HG02610 (cell line): ENCODE measurements around the gene MAL.

Experiments used
- ATAC-seq: cut with Tn5 transposase; IDR thresholded peaks from one replicate; pipeline ENCODE4 v1.9.1; 2021; ENCODE audit warnings: mild to moderate bottlenecking, moderate library complexity; ENCODE audit not compliant: unreplicated experiment

Gene MAL

DNA sequence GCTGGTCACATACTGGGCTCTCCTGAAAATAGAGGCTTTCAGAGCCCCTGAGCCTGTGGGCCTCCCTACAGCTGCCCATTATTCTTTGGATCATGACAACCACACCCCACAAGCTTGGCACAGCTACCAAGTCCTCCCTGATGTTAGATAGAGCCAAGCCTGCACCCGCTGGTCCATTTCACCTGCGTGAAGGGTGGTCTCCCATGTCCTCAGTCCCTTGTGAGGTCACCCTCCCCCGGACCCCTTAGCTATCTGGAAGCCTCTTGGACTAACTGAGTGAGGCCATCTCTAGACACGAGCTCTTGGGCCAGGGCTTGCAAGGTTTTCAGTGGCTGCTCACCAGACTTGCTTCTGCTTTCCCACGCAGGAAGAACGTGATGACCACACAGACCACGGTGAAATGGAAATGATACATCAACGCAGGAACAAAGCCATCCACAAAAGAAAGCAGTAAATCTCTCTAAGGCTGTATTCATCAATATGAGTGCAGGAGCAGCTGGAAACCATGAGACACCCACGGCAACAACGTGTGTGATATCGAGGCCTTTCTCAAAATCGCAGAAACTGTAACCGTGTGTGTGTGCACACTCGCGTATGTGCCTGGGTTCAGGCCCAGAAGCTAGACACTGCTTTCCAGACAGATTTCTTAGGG, 10.1 kb upstream of the MAL start:
- no peak for ATAC-seq

DNA sequence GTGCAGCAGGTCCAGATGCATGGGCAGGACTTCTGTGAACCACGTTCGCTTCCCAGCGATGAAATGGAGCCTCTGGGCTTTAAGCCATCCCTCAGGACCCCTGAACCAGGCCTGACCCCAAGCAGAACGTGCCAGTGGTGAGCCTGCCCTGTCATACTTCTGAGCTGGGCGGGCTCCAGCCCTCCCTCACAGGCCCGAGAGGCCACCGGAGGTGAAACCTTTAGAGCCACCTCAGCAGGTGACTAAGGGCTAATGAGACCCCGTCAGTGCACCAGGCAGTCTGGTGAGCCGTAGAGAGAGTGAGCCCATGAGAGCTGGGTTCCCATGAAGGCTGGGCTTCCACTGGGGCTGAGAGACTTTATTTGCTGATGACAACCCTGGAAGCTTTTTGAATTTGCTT, 8.9 kb upstream of the MAL start:
- no peak for ATAC-seq

DNA sequence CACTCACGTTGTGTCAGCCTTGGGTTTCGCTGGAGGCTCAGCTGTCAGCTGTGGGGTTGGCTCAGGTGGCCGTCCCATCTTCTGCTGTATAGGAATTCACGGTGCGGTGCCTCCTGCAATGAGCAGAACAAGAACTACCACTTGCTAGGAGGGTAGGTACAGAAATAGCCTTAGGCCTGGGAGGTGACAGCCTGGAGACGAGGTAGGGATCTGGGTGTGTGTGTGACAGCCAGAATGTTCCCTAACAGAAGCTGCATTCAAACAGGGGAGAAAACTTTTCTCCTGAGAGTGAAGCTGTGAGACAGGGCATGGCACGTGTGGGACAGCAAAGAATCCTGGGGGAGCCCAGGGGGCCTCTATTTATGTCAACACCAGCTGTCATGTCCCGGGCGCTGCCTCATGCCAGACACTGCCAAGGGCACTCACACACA, 8.4 kb upstream of the MAL start:
- no peak for ATAC-seq

DNA sequence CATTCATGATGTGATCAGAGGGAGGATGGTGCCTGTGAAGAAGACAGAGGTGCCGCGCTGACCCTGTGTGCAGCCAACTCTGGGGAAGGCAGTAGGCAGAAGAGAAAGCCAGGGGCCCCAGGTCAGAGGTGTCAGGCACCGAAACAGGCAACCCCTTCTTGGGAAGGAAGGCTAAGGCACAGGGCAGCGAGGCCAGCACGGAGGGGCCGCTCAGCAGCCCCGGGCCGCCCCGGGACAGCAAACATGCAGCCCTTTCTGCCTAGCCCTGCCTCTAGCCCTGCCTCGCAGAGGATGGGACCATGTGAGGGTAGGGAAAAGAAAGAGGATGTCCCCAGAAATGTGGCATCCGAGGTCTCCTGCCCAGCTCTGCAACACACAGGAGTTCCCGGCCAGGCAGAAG, 7.7 kb upstream of the MAL start:
- no peak for ATAC-seq

DNA sequence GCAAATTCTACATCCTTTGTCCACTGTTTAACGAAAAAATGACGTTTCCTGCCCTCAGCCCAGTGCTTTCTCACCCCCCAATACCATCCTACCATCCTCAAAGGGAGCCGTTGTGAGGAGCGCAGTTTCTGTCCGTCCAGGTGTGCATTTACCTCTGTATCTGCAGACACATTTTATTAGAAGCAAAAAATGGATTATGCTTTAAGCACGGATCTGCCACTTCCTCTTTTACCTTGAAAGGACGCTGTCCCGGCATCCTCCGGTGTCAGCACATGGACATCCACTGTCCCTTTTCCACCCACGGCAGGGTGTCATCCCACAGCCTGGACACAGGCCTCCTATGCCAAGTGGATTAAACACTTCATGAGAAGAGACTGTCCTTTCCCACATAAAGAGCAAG, 7.2 kb upstream of the MAL start:
- no peak for ATAC-seq

DNA sequence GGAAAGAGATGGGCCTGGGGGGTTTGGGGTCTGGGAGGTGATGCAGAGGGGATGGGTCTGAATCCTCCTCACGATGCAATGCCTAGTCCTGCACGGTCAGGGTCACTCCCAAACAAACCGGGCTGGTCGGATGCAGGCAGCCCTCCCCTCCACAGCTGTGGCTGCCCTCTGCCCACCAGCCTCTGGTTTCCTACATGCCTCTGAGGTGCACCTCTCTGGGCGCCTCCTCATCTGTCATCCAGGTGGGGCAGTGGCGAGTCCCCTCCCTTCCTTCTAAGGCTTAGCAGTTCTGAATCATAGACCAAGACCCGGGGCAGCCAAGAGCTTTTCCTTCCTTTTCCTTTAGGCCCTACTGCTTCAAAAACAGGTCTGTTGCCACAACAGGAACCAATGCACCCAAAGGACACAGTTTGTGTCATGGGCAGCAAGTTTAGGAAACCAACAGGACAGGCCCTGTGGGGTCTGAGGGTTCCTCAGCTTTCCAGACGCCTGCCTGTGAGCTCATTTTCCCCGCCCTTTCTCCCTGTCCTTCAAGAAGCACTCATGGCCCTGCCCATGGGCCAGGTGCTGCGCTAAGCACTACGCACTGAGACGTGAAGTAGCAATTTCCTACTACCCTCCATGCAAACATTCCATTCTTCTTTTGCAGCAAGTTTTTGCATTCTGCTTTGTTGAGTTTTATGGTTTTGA, 6.5 kb upstream of the MAL start:
- ATAC-seq, result no peak

DNA sequence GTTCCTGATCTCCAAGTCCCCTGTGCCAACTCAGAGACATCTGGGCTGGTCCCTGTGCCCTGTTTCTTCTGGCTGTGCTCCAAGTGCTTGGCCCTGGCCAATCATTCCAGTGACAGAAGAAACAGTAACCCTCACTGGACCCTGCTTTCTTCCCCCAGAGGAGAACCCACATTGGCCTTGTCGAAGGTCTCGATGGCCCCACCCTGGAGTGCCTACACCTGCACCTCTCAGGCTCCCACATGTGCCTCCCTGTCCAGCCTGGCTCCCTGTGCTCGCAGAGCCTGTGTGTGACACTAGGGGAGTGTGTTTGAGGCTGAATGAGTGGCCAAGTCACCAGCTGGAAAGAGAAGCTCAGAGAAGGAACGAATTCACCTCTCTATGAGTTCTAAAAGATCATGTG, 5.9 kb upstream of the MAL start:
- no peak for ATAC-seq

DNA sequence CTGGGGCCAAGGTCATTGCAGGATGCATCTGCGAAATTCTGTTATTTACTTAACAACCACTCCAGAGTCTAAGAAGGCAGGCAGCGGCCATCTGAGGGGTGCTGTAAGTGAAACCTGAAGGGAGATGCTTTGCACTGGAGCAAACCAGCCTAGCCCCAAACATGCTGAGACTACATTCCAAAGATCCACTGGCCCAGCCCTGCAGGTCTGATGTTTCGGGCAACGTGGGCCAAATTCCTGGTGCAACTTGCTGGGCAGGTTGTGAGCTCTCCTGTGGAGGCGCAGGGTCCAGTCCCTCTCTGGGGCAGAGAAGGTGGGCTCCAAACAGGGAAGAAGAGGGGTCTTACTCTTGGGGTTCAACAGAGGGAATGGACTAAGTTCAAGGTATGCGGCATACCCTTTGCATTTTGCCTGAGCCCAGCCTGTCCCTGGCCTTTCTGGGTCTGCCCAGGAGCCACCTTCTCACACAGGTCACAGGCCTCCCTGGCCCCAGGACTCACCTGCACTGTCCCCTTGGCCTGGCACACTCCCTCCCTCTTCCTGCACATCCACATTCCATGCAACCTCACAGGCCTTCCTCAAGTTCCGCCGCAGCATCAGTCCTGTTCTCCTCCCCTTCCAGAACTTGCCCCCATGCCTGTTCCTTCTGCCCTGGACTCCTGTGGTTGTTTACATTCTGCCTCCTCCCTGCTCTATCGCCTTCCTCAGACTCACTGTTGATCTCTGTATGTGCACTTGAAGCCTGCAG, 5.1 kb upstream of the MAL start:
- ATAC-seq, result no peak

DNA sequence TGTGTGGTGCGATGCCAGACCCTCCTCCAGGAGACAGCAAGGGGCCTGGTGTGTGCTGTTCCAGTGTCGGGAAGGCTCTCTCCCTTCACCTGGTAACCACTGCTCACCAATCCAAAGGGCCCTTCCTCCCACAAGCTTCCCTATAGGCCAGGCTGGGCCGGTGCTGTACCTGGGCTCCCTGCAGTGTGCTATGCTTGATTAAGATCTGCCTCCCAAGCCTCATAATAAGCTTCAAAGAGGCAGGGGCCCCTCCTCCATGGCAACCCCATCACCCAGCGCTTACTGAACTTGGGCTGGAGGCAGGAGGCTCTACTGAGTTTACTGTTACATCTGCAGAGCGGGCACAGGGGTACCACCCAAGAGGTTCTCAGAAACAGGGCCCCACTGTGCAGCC, 4.5 kb upstream of the MAL start:
- ATAC-seq, result no peak

DNA sequence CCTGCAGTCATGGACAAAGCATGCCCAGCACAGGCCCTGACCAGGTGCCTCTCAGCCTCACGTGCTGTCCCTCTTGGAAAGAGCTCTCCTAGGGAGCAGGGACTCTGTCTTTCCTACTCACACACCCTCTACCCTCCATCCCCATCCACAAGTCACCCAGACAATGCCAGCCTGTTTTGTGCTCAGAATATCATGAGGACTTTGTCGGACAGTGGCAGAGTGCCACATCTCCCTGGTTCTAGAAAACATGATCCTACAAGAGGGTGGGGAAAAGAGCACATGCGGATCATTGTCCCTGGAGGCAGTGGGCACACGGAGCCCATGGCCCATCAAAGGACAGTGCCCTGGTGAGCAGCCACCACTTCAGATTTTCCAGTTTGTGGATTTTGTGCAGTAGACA, 3.7 kb upstream of the MAL start:
- ATAC-seq, result no peak

DNA sequence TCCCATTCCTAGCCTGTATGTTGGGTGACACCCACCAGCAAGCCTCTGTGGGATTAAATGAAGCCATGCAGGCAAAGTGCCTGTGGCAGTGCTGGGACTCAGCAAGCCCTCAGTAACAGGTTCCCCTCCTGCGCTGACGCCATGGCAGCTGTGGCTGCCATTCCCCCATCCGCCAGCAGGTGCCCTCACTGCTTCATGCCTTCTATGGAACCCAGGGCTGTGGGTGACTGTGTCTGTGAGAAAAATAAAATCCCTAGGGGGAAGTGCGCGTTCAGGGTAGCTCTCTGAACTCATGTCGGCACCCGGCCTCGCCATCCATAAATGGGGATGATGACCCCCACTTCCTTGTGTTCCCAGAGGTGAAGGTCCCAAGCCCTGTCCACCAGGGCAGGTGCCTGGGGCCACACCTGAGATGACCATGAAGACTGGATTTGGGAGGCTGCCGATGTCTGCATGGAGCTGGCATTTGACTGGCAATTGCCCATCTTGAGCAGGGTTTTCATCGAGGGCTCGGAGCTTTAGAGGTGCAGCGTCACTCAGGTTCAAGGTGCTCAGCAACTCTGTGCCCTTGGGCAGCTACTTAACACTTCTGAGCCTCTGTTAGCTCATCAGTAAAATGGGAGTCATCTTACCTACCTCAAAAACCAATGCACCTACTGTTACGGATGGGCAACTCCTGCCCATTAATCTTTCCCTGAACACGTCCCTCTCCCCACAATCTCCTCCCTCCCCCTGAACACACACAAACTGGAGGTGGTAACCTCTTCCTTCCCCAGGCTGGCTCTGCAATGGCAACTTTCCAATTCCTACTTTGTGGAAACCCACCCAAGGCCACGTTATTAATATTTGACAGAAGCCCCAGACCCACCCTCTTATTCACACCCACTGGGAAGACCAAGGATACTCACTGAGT, 2.9 kb upstream of the MAL start:
- ATAC-seq, result peak; percentile 89

DNA sequence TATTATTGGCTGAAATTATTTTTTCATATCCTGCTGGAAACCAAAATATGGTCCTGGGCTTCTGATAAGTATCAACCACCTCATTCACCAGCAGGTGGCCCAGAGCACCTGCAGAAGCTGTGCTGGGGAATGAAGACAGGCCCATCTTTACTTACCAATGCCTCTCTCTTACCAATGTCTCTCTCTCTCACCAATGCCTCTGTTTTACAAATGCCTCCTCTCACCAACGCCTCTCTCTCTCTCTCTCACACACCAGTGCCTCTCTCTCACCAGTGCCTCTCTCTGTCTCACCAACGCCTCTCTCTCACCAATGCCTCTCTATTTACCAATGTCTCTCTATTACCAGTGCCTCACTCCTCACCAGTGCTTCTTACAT, 2.3 kb upstream of the MAL start:
- ATAC-seq, result peak; percentile 40

DNA sequence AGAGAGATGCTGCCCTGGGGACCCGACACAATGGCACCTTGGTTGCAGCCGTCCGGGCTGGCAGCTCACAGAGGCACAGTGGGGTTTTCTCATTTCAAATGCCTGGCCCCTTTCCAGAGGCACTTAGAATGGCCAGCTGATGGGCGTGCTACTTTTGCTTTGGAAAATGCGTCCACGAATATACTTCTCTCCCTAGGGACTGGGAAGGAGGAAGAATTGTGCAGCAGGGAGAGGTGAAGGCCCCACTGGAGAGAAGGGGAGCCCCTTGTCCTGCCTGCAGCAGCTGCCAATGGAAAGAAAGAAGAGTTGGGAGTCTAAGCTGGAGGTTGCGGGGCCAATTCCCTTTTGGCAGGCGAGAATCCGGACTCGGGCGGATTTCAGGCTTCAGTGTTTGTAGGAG, 1.1 kb upstream of the MAL start:
- no peak for ATAC-seq

DNA sequence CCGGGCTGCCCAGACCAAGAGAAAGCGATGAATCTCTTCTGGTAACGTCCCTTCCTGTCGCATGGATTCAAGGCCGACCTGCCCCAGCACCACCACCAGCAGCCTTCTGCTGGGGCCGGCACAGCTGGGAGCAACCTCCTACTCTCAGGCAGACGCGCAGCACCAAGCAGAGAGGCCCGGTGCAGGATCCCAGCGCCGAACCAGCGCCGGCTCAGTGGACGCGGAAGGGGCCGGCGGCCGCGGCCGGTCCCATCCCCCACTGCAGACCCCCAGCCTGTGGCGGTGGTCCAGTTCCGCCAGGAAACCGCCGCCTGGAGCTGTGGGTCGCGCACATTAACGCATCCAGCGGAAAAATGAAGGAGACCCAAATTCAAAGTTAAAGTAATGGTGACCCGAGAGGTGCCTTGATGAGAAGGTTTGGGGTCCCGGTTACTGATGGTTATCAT, 525 bp upstream of the MAL start:
- ATAC-seq, result no peak

DNA sequence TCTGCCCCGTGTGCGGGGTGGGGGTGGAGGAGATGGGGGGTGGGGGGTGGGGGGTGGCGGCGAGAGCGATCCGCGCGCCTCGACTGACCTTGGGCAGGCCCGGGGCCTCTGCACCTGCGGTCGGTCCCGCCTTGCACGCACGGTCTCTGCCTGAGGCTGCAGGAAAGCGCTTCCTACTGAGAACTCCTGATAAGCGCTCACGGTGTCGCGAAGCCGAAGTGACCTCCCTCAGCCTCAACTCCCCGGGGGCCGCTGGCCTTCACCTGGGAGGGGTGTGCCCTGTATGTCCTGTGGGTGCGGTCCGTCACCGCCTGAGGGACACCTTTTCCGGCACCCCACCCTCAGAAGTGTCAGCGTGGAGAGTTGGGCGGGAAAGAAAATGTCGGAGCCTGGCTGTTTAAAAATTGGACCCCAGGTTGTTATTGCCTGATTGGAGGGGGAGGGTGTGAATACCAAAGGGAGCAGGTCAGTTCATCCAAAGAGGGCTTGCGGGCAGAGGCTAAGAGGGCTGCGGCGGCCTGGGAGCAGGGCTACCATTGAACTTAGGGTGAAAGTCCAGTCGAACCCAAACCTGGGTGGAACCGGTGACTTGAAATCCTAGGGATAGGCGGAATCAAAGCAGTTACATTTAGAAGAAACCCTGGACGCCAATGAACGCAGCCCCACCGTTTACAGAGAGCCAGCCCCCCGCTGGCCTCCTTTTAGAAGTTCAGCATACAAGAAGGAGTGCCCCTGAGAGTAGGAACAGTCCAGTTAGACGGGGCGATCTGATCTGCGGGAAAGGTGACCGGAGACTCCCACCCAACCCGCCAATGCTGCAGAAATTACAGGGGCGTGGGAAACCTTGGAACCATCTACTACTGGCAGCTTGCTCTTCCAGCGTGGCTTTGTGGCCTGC, 1.2 kb downstream of the MAL start:
- ATAC-seq, result no peak

DNA sequence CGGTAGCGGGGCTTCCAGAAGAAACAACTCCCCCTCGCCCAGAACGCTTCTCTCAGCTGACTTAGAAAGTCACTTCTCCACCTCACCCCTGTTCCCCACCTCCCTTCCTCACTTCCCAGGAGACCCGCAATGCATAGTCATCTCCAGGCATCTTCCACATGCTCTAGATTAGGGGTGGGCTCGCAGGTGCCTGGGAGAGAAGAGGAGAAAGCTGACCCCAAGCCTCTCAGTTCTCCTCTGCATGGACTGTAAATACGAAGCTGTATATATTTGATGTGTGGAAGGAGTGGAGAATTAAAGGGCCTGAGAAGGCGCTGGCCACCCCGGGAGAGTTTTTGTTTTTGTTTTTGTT, 1.8 kb downstream of the MAL start:
- no peak for ATAC-seq

DNA sequence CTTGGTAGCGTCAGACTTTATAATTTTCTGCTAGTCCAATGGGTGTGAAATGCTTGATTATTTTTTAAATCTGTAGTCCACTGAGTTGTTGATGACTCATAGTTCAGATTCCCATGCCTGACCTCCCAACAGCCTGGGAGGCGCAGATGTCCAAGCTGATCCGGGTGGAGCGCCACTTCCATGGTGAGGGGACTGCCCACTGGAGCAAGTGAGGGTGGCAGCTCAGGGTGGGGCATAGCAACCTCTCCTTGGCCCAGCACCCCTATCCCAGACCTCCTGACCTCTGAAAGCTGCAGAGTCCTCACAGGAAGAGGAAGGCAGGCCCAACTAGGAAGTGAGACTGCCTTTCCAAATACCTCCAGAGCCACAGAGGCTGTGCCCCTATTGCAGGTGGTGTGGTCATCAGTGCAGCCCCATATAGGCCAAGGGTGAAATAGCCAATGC, 4.4 kb downstream of the MAL start:
- no peak for ATAC-seq

DNA sequence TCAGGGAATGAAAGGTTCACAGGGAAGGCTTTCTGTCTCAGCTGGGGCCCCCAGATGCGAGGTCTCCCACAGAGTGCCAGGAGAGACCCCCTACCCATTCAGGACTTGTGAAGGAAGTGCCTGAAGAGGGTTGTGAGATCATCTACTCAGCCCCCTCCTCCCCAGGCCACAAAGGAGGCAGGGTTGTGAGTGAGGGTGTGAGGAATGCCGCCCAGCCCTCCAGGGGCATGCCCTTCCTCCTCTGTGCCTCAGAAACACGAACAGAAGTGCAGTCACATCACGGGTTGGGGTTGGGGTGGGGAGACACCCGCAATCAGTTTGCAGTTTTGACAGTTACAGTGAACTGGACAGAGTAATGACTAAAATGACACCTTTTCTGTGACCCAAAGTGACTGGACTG, 5.0 kb downstream of the MAL start:
- no peak for ATAC-seq

DNA sequence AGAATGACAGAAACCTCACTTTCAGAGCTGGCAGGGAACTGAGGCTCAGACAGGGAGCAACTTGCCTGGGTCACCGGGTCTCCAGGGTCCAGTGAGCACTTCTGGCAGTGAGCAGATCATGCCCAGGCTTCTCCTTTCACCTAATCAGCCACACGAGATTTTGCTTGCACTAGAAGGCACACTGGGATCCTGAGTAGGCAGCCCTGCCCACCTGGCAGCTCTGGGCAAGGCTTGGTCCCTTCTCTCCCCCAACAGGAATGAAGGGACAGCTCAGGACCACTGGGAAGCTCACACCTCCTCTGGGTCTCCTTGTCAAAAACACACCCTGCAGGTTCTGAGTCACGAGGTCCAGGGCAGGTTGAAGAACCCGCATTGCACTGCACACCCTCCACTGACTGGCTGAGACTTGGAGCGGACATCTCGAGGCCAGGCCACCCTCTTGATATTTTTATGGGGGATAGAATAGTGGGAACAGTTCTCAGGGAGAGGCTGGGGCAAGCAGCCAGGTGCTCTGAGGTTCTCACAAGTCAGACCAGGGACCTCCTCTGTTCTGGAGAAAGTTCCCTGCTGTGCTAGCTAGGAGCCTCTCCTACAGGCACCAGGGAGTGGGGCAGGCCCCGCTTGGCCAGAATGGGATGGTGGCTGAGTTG, 5.7 kb downstream of the MAL start:
- no peak for ATAC-seq

DNA sequence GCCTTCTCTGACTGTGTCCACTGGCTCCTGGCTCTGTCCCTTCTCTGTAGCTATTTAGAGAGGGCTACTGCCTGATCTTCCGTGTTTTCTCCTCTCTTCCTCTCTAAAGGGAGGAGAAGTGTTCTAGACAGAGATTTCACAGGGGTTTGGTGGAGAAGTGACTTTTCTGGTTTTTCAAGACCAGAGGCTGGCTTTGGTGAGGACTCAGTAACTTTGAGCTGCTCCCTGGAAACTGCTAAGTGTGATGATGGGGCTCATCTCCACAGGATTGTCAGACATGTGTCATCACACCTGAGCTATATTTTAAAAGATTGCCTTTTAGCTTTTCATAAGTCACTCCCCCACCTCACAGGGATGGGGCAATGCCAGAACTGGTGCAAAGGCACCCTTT, 6.2 kb downstream of the MAL start:
- no peak for ATAC-seq
